Activated gamma-delta T cell (primary cell): Measurements from ENCODE around the gene CBY1.
"Not testable (repeated sequence)": the region's sequence is repeated elsewhere in the genome, so short reads cannot be mapped to it uniquely, and the experiment has no call there.

Experiments
- DNase-seq: peaks from one replicate; lab custom pipeline; 2025; lab: John Stamatoyannopoulos, UW
- total RNA-seq, 2 donors: gene quantifications; one replicate each; lab custom pipeline; 2026; lab: John Stamatoyannopoulos, UW

The CBY1 gene
- total RNA-seq = 12.5 to 17.6 reads per million in 2 donors

- DNase-seq = peak; percentile 82
Observed at GRCh38 chr22:38656256-38657044, at the start of gene CBY1, which contains the start of gene FAM227A. CBY1 (plus strand) TSS chr22:38656638; CDS start chr22:38668055, 11,417 bp downstream. FAM227A (minus strand) TSS chr22:38656392; CDS start chr22:38650168, 6,224 bp downstream.

GRCh38 chr22:38607680-38608079 lies 48.8 kb upstream of the CBY1 start:
- no peak for DNase-seq

- no peak for DNase-seq
Observed at GRCh38 chr22:38608992-38609750, 47.3 kb upstream of the CBY1 start.

GRCh38 chr22:38610234-38610633 lies 46.2 kb upstream of the CBY1 start:
- DNase-seq = no peak

GRCh38 chr22:38611559-38611958 lies 44.9 kb upstream of the CBY1 start:
- no peak for DNase-seq

GRCh38 chr22:38612217-38613006 lies 44.0 kb upstream of the CBY1 start:
- no peak for DNase-seq

- DNase-seq = no peak
Observed at GRCh38 chr22:38613588-38613987, 42.9 kb upstream of the CBY1 start.

- DNase-seq = no peak
Observed at GRCh38 chr22:38614332-38615063, 41.9 kb upstream of the CBY1 start.

GRCh38 chr22:38615064-38615405 lies 41.4 kb upstream of the CBY1 start:
- not testable (repeated sequence) for DNase-seq

GRCh38 chr22:38618258-38618657 lies 38.2 kb upstream of the CBY1 start:
- DNase-seq = no peak

- DNase-seq = no peak
Observed at GRCh38 chr22:38618682-38619081, 37.8 kb upstream of the CBY1 start.

- DNase-seq = no peak
Observed at GRCh38 chr22:38623351-38623750, 33.1 kb upstream of the CBY1 start.

- DNase-seq = no peak
Observed at GRCh38 chr22:38628444-38628843, 28.0 kb upstream of the CBY1 start.

- no peak for DNase-seq
Observed at GRCh38 chr22:38629108-38629507, 27.3 kb upstream of the CBY1 start.

GRCh38 chr22:38631724-38632123 lies 24.7 kb upstream of the CBY1 start:
- no peak for DNase-seq

GRCh38 chr22:38632528-38632927 lies 23.9 kb upstream of the CBY1 start:
- no peak for DNase-seq

GRCh38 chr22:38638216-38638615 lies 18.2 kb upstream of the CBY1 start:
- DNase-seq = no peak

GRCh38 chr22:38638728-38639127 lies 17.7 kb upstream of the CBY1 start:
- no peak for DNase-seq

GRCh38 chr22:38641476-38642040 lies 14.9 kb upstream of the CBY1 start:
- no peak for DNase-seq

GRCh38 chr22:38644245-38644644 lies 12.2 kb upstream of the CBY1 start:
- not testable (repeated sequence) for DNase-seq

- DNase-seq = no peak
Observed at GRCh38 chr22:38645430-38645829, 11.0 kb upstream of the CBY1 start.
